A549 (cell line): ENCODE measurements around the gene COL16A1. TPM values are rescaled to one million over a fixed set of nuclear protein-coding genes. Genes with fewer than 3 reads are reported as not detected.

Experiments
- ATAC-seq, 2 experiments: fragments of 200-7000 bp in 1 of 2; fragments of >200 bp in 1 of 2; cut with Nextera tagmentation in 1 of 2; cut with Tn5 transposase in 1 of 2; 3 replicates each; pipeline versions ENCODE4 v1.8.0 to v1.9.1; 2018 to 2020; ENCODE audit warnings: mild to moderate bottlenecking in 1 of 2, moderate library complexity in 1 of 2
- CTCF ChIA-PET: fragments of 300-600 bp; sonication (Branson Sonifier 250); formaldehyde crosslinking; extraction: SDS; loops from one replicate; lab custom pipeline; 2021; ENCODE audit warnings: antibody characterized with exemption, inconsistent platforms; lab: Yijun Ruan, JAX
- POLR2A ChIA-PET: fragments of 350-600 bp; formaldehyde crosslinking; extraction: SDS; loops from one replicate; lab custom pipeline; 2021; ENCODE audit warnings: antibody characterized with exemption, inconsistent platforms; lab: Yijun Ruan, JAX
- DNase-seq, 2 experiments: peaks; one replicate each; pipeline versions ENCODE4 v3.0.0 to v3.0.0-alpha.2; 2011 to 2016; ENCODE audit warnings: low read depth in 1 of 2, low spot score in 1 of 2
- FAIRE-seq: peaks from 2 replicates; lab custom pipeline; 2011; peaks lifted over from hg19 to GRCh38; lab: Jason Lieb, UNC
- H3K27ac ChIP-seq, 2 experiments: fragments of >200 bp; sonication (Bioruptor Twin); formaldehyde crosslinking; 3 replicates each; pipeline ENCODE4 v1.5.1; 2016 to 2017
- H3K4me1 ChIP-seq: fragments of >200 bp; sonication (Bioruptor Twin); formaldehyde crosslinking; 3 replicates; pipeline ENCODE4 v1.6.1; 2016
- H3K4me2 ChIP-seq: fragments of >200 bp; sonication (Bioruptor Twin); formaldehyde crosslinking; 3 replicates; pipeline ENCODE4 v1.6.1; 2016
- H3K4me3 ChIP-seq: fragments of >200 bp; sonication (Bioruptor Twin); formaldehyde crosslinking; 3 replicates; pipeline ENCODE4 v1.5.1; 2016
- H3K9me3 ChIP-seq: fragments of >200 bp; sonication (Bioruptor Twin); formaldehyde crosslinking; 3 replicates; pipeline ENCODE4 v1.6.1; 2016
- CBX8 ChIP-seq: fragments of 200-600 bp; sonication (generic); IDR thresholded peaks from 2 replicates; pipeline ENCODE4 v1.6.1; 2016
- CEBPB ChIP-seq, 2 experiments: fragments of >200 bp in 1 of 2; sonication (Bioruptor Twin) in 1 of 2; formaldehyde crosslinking in 1 of 2; IDR thresholded peaks; 2 replicates each; pipeline ENCODE4 v1.6.1; 2012 to 2016
- CHD2 ChIP-seq: fragments of 150-350 bp; IDR thresholded peaks from 2 replicates; pipeline ENCODE4 v1.6.1; 2014; ENCODE audit warnings: low read length; ENCODE audit not compliant: partially characterized antibody
- CHD4 ChIP-seq: fragments of 200-600 bp; sonication (generic); IDR thresholded peaks from 2 replicates; pipeline ENCODE4 v1.6.1; 2016; ENCODE audit warnings: antibody characterized with exemption, mild to moderate bottlenecking, borderline replicate concordance
- CTCF ChIP-seq: fragments of >200 bp; sonication (Bioruptor Twin); formaldehyde crosslinking; IDR thresholded peaks from 3 replicates; pipeline ENCODE4 v1.5.1; 2016
- E2F6 ChIP-seq: IDR thresholded peaks from 2 replicates; pipeline ENCODE4 v1.6.1; 2012; ENCODE audit warnings: low read depth, borderline replicate concordance
- EHF ChIP-seq: fragments of 250-450 bp; sonication (Bioruptor Pico); IDR thresholded peaks from 2 replicates; pipeline ENCODE4 v1.5.0; 2020; ENCODE audit warnings: mild to moderate bottlenecking
- EHMT2 ChIP-seq: fragments of 200-600 bp; sonication (generic); IDR thresholded peaks from 2 replicates; pipeline ENCODE4 v1.6.1; 2016; ENCODE audit warnings: antibody characterized with exemption, low read depth, mild to moderate bottlenecking, moderate library complexity
- HMGXB4 ChIP-seq: fragments of 250-450 bp; sonication (Bioruptor Pico); IDR thresholded peaks from 2 replicates; pipeline ENCODE4 v1.5.0; 2021; ENCODE audit warnings: mild to moderate bottlenecking, moderate library complexity, borderline replicate concordance
- HOXB5 ChIP-seq: fragments of 250-450 bp; sonication (Bioruptor Pico); IDR thresholded peaks from 2 replicates; pipeline ENCODE4 v1.5.0; 2020; ENCODE audit warnings: mild to moderate bottlenecking, moderate library complexity
- MYC ChIP-seq: IDR thresholded peaks from 2 replicates; pipeline ENCODE4 v1.6.1; 2012; ENCODE audit warnings: mild to moderate bottlenecking, inconsistent platforms, low read length, improper control_type of control experiment, borderline replicate concordance
- NR3C1 ChIP-seq: fragments of >200 bp; sonication (Bioruptor Twin); formaldehyde crosslinking; IDR thresholded peaks from 3 replicates; pipeline ENCODE4 v1.6.1; 2017
- PBX3 ChIP-seq: IDR thresholded peaks from 2 replicates; pipeline ENCODE4 v1.6.1; 2012
- PHF8 ChIP-seq: fragments of 200-600 bp; sonication (generic); IDR thresholded peaks from 2 replicates; pipeline ENCODE4 v1.6.1; 2016; ENCODE audit warnings: low read depth, mild to moderate bottlenecking, antibody characterized with exemption, moderate library complexity, borderline replicate concordance
- RARB ChIP-seq: fragments of 250-450 bp; sonication (Bioruptor Pico); IDR thresholded peaks from 2 replicates; pipeline ENCODE4 v1.8.0; 2021; ENCODE audit warnings: mild to moderate bottlenecking, moderate library complexity
- RCOR1 ChIP-seq: fragments of 150-350 bp; IDR thresholded peaks from 2 replicates; pipeline ENCODE4 v1.6.1; 2014; ENCODE audit warnings: antibody characterized with exemption, low read length, low read depth
- REST ChIP-seq: fragments of 200-600 bp; sonication (generic); IDR thresholded peaks from 2 replicates; pipeline ENCODE4 v1.6.1; 2016; ENCODE audit warnings: antibody characterized with exemption, mild to moderate bottlenecking, moderate library complexity
- SMC3 ChIP-seq: fragments of >200 bp; sonication (Bioruptor Twin); formaldehyde crosslinking; IDR thresholded peaks from 3 replicates; pipeline ENCODE4 v1.6.1; 2018; ENCODE audit warnings: inconsistent platforms
- TFCP2L1 ChIP-seq: fragments of 250-450 bp; sonication (Bioruptor Pico); IDR thresholded peaks from 2 replicates; pipeline ENCODE4 v1.5.0; 2021; ENCODE audit warnings: mild to moderate bottlenecking
- TP53 ChIP-seq: fragments of 250-450 bp; sonication (Bioruptor Pico); IDR thresholded peaks from 2 replicates; pipeline ENCODE4 v1.5.0; 2021; ENCODE audit warnings: mild to moderate bottlenecking, moderate library complexity
- ZNF302 ChIP-seq: fragments of 250-450 bp; sonication (Bioruptor Pico); IDR thresholded peaks from 2 replicates; pipeline ENCODE4 v1.9.0; 2021; ENCODE audit warnings: inconsistent platforms, mild to moderate bottlenecking, moderate library complexity
- WGBS: methylation state at CpG from one replicate; pipeline ENCODE4 v1.1.6; 2017; ENCODE audit errors: missing lambda C conversion rate; 5-methylcytosine and 5-hydroxymethylcytosine counted together
- polyA plus RNA-seq, 4 experiments: library from polyadenylated mRNA; depleted of rRNA in 3 of 4; stranded (reverse); fragments of >200 nt; fragmentation: RNase III in 1 of 4; extraction: RNeasy Plus Mini Kit Qiagen cat#74134 plus additional on column Dnase treatment in 1 of 4; gene quantifications; 2 replicates in 3 of 4; 3 replicates in 1 of 4; pipeline ENCODE4 v1.2.3, GENCODE V29; 2011 to 2017

COL16A1 gene
- polyA plus RNA-seq, 2 of the 4 experiments (the other 2 are of a cell fraction): 1.4 to 8.1 TPM

- no peak for TF ChIP-seq REST
- TF ChIP-seq E2F6: no peak
- TF ChIP-seq CEBPB (IDR thresholded peaks at IDR 0.05): no peak
- TF ChIP-seq CBX8: no peak
- no peak for TF ChIP-seq CHD4
Observed at GRCh38 chr1:31626223-31627207, 77.3 kb downstream of the COL16A1 start (continued).

GRCh38 chr1:31625561-31626222 lies 78.1 kb downstream of the COL16A1 start:
- H3K4me2 ChIP-seq: no peak overlapping the region
- 56% methylated on average over 1 of the region's 4 CpGs for WGBS
- ChIA-PET POLR2A (no interaction called here), CTCF (interaction anchor here (1.3 kb wide), 1 partner anchor 11 kb away, joined by 4 read pairs; no protein-coding TSS in a partner anchor)
- H3K4me1 ChIP-seq: no peaks in the 10 kb centered on the region
- FAIRE-seq (no peak), ATAC-seq (no peak; a peak in 1 of 6 replicates), DNase-seq (no peak)
- no peaks in the 10 kb centered on the region for H3K9me3 ChIP-seq
- no peak overlapping the region for H3K27ac ChIP-seq
- no peak overlapping the region for H3K4me3 ChIP-seq
- TF ChIP-seq ZNF302: no peak
- no peak for TF ChIP-seq CHD4
- TF ChIP-seq PHF8: no peak
- TF ChIP-seq CHD2: no peak
- no peak for TF ChIP-seq TFCP2L1 (CRISPR knock-in tag)
- no peak for TF ChIP-seq PBX3
- TF ChIP-seq NR3C1: no peak
- no peak for TF ChIP-seq HOXB5 (CRISPR knock-in tag)

- 87% methylated on average over 13 of the region's 16 CpGs for WGBS
- DNase-seq (no peak), ATAC-seq (no peak), FAIRE-seq (no peak)
- Histone ChIP-seq H3K4me3 (no peak overlapping the region), H3K9me3 (no peaks in the 10 kb centered on the region), H3K27ac (no peak overlapping the region), H3K4me2 (no peak overlapping the region), H3K4me1 (no peaks in the 10 kb centered on the region)
- ChIA-PET CTCF (interaction anchor here (0.6 to 1.3 kb wide), 2 partner anchors 11 to 37 kb away, joined by 3 to 4 read pairs; no protein-coding TSS in a partner anchor), POLR2A (no interaction called here)
- no peak for TF ChIP-seq TFCP2L1 (CRISPR knock-in tag)
- TF ChIP-seq CHD4: no peak
- no peak for TF ChIP-seq CTCF
- no peak for TF ChIP-seq HOXB5 (CRISPR knock-in tag)
- TF ChIP-seq RARB (CRISPR knock-in tag): no peak
- TF ChIP-seq EHF: no peak
- no peak for TF ChIP-seq HMGXB4 (CRISPR knock-in tag)
- TF ChIP-seq EHMT2: no peak
- TF ChIP-seq RCOR1: no peak
- TF ChIP-seq SMC3: no peak
- no peak for TF ChIP-seq MYC
- no peak for TF ChIP-seq TP53 (CRISPR knock-in tag)
- no peak for TF ChIP-seq CHD2
Observed at GRCh38 chr1:31624731-31625514, 78.9 kb downstream of the COL16A1 start.
